ENCODE data around the gene EIF2B5.
A peak's percentile ranks its signal among the peaks of the same experiment; 100 is the strongest.

The EIF2B5 gene

GRCh38 chr3:184174646-184175492, 39.7 kb downstream of the EIF2B5 start, which contains the start of gene AP2M1:
Gene AP2M1, plus strand, starts transcription at chr3:184174855. Its CDS starts 2,139 bp downstream, at chr3:184176994.
- peak; percentile 94 for DNase-seq (ENCODE audit: low read depth)

- DNase-seq (ENCODE audit: low read depth) = no peak
Measured at GRCh38 chr3:184175506-184175905, 40.3 kb downstream of the EIF2B5 start.

GRCh38 chr3:184175981-184176376, 40.8 kb downstream of the EIF2B5 start:
- DNase-seq (ENCODE audit: low read depth) = no peak

GRCh38 chr3:184176377-184177330, 41.5 kb downstream of the EIF2B5 start:
- DNase-seq (ENCODE audit: low read depth) = peak; percentile 84

GRCh38 chr3:184177331-184177731, 42.2 kb downstream of the EIF2B5 start:
- DNase-seq (ENCODE audit: low read depth) = no peak

GRCh38 chr3:184177767-184178306, 42.7 kb downstream of the EIF2B5 start:
- DNase-seq (ENCODE audit: low read depth) = no peak

- DNase-seq (ENCODE audit: low read depth) = no peak
Measured at GRCh38 chr3:184178521-184179138, 43.5 kb downstream of the EIF2B5 start.

- DNase-seq (ENCODE audit: low read depth) = no peak
Measured at GRCh38 chr3:184180165-184180564, 45.0 kb downstream of the EIF2B5 start.

- no peak for DNase-seq (ENCODE audit: low read depth)
Measured at GRCh38 chr3:184181596-184181995, 46.4 kb downstream of the EIF2B5 start.

- no peak for DNase-seq (ENCODE audit: low read depth)
Measured at GRCh38 chr3:184183679-184184078, 48.5 kb downstream of the EIF2B5 start.

- DNase-seq (ENCODE audit: low read depth) = no peak
Measured at GRCh38 chr3:184184546-184185230, 49.5 kb downstream of the EIF2B5 start.

GRCh38 chr3:184185461-184186183, 50.5 kb downstream of the EIF2B5 start:
- DNase-seq (ENCODE audit: low read depth) = peak; percentile 96

- no peak for DNase-seq (ENCODE audit: low read depth)
Measured at GRCh38 chr3:184186184-184186901, 51.2 kb downstream of the EIF2B5 start, which contains the start of gene ABCF3. Gene ABCF3, plus strand, starts transcription at chr3:184186199. Its CDS starts 9 bp downstream, at chr3:184186208.

- no peak for DNase-seq (ENCODE audit: low read depth)
Measured at GRCh38 chr3:184186902-184187207, 51.7 kb downstream of the EIF2B5 start.

GRCh38 chr3:184188080-184188479, 52.9 kb downstream of the EIF2B5 start:
- DNase-seq (ENCODE audit: low read depth) = no peak

GRCh38 chr3:184189421-184189820, 54.3 kb downstream of the EIF2B5 start:
- no peak for DNase-seq (ENCODE audit: low read depth)

GRCh38 chr3:184192889-184193288, 57.7 kb downstream of the EIF2B5 start:
- no peak for DNase-seq (ENCODE audit: low read depth)

- no peak for DNase-seq (ENCODE audit: low read depth)
Measured at GRCh38 chr3:184193991-184194539, 58.9 kb downstream of the EIF2B5 start.

All from HS-5 (cell line).